Activated naive CD8-positive, alpha-beta T cell treated with anti-CD3 and anti-CD28 coated beads, Interleukin-2, amount 50 U/mL, for 16 hours (primary cell): ENCODE data around the gene DSCAM.

Experiments used
- DNase-seq: peaks from one replicate; pipeline ENCODE4 v3.0.0-alpha.2; 2020; ENCODE audit warnings: low read depth, low spot score

Gene DSCAM

GRCh38 chr21:40011371-40011770 lies 835.6 kb downstream of the DSCAM start:
- no peak for DNase-seq

- DNase-seq: no peak
Measured at GRCh38 chr21:40002978-40003377, 844.0 kb downstream of the DSCAM start.

- no peak for DNase-seq
Measured at GRCh38 chr21:39984286-39984991, 862.5 kb downstream of the DSCAM start.

DNA sequence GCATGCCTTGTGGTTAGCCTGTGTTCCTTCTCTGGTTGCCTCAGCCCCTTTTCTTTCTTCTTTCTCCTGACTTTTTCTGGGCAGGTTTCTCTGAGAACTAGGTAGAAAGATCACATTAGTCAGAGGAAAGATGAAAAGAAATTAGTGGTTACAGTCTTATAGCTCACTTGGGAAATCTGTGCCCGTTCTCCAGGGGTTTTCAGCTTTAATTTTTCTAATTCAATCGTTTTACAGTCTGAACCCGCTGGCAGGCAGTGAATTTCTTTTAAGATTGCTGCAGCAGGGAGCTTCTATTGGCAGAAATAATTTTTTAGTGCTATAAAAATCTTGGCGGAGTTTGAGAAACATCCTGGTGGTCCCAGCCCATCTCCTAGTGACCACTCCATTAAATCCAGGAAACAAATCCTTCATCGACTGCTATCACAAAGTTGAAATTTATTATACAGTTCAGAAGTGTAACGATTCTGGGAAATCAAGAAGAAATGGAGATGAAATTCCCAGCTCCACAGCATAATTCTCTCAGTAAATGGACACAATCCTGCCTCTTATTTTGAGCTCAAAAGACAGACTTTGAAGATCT lies 866.6 kb downstream of the DSCAM start:
- no peak for DNase-seq

GRCh38 chr21:39979321-39979720 lies 867.6 kb downstream of the DSCAM start:
- no peak for DNase-seq

GRCh38 chr21:39976800-39977199 lies 870.2 kb downstream of the DSCAM start:
- no peak for DNase-seq

DNA sequence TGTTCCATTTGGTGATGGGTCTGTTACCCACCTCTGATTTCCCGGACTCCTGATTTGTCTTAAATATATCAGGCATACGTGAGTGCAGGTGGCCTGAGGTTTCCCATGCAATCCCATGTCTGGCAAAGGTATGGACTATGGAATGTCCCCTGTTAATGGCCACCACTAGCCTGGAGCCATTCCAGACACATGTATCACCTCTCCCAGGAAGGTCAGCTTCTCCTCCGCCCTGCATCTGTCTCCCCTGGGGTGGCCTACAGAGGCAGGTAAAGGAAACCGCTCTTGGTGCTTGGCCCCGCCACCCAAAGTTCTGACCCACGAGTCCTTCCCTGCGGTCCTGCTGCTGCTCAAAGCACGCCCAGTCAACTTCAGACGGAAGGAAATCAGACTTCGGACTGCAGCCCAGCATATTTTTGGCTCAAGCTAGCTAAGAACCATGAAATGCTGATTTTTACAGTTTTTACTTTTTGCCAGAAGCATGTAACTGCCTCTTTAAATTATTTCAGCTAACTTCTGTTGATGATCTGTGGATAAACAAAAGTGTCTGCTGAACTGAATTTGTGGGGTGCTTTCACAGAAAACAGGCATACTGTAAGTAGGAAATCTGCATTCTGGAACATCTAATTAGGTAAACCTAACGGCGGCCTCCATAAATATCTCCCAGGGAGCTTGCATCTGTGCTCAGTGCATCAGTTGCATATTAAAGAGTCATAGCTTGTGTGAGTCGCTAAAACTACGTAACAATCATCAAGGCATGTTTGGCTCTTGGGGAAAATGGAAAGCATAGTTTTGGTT lies 873.8 kb downstream of the DSCAM start:
- no peak for DNase-seq

DNA sequence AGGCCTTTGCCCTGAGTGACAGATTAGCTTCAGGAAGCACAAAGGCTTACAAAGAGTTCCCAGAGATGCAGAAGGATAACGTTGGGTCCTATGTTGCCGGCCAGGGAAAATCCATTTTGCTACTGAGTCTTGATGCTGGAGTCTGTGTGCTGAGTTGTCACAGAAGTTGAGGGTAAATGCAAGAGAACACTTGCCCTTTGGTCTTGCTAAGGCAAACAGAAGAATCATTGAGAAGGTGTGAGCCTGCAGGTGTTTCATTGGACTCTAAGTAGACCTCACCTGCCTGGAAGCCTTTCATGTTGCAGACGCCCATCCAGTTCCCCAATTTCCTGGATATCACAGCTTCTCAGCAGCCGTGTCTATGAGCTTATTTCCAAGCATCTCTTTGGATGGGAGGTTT lies 874.5 kb downstream of the DSCAM start:
- no peak for DNase-seq

DNA sequence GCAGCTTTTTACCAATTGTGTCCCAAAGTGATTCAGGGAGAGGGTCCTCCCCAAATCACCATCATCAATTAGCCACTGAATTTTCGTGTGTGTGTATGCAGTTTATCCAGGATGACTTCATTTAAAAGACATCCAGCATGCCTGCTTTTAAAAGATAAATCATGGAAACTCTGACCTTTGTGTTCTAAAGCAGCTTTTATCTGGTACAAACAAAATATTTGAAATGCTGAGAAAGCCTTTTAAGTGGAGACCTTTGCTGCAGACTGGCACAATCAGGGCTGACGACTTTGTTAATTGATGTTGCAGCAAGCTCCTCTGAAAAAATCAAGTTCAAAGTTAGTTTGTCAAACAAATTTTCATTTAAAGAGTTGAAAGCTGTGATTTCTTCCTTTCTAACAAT lies 875.0 kb downstream of the DSCAM start:
- DNase-seq: no peak

GRCh38 chr21:39969691-39970364 lies 877.1 kb downstream of the DSCAM start:
- DNase-seq: no peak

DNA sequence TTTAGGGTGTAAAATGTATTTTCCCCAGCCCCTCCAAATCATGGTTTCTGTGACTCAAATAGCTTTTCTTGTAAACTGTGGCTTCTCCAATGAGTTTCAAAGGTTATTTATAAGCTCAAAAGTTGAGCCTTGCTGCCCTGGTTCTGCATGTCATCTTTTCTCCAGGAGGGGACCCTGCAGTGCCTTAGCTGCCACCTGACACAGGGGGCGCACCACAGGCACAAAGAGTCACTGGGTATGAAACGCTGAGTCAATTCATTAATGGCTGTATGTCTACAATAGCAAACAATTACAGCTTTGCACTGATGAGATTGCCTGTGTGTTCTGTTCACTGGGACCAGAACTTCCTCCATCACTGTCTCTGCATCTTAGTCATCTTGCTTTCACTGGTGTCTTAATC lies 878.9 kb downstream of the DSCAM start:
- DNase-seq: no peak

- DNase-seq: no peak
Measured at GRCh38 chr21:39966786-39967185, 880.2 kb downstream of the DSCAM start.

DNA sequence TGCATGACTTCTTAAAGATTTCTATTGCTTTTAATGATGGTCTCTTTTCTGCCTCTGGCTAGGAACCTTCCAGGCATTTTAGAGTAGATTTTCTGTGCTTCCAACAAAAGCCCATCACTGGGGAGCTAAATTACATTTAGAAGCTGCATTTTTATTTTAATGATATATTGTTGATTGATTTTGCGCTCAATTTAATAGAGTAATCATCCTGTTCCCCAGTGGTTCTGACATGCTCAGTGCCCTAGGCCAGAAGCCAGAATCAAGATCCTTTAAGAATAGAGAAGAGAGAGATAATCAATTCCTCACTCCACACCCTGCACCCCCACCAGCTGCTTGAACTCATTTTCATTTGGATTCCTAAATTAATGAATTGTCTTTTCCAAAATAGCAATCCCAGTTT lies 881.9 kb downstream of the DSCAM start:
- no peak for DNase-seq

- no peak for DNase-seq
Measured at GRCh38 chr21:39961251-39961650, 885.7 kb downstream of the DSCAM start.
